ENCODE results near the gene MYLK.
"Not testable (repeated sequence)": the region's sequence is repeated elsewhere in the genome, so short reads cannot be mapped to it uniquely, and the experiment has no call there.

The MYLK gene

GRCh38 chr3:123739106-123739505, 145.0 kb downstream of the MYLK start:
- DNase-seq = no peak

GRCh38 chr3:123738522-123738921, 145.6 kb downstream of the MYLK start:
- DNase-seq = not testable (repeated sequence)

GRCh38 chr3:123737168-123737567, 147.0 kb downstream of the MYLK start:
- DNase-seq = no peak

- DNase-seq = no peak
These were observed 148.7 kb downstream of the MYLK start for GRCh38 chr3:123735456-123735855.

- DNase-seq = no peak
These were observed 149.6 kb downstream of the MYLK start for GRCh38 chr3:123734527-123734902.

- DNase-seq = no peak
These were observed 150.2 kb downstream of the MYLK start for GRCh38 chr3:123733805-123734526.

- DNase-seq = no peak
These were observed 150.8 kb downstream of the MYLK start for GRCh38 chr3:123733341-123733740.

- DNase-seq = no peak
These were observed 151.7 kb downstream of the MYLK start for GRCh38 chr3:123732447-123732846.

GRCh38 chr3:123730829-123731228, 153.3 kb downstream of the MYLK start:
- DNase-seq = no peak

GRCh38 chr3:123728991-123729390, 155.1 kb downstream of the MYLK start:
- DNase-seq = no peak

GRCh38 chr3:123728014-123728413, 156.1 kb downstream of the MYLK start:
- DNase-seq = no peak

GRCh38 chr3:123725652-123726400, 158.3 kb downstream of the MYLK start:
- no peak for DNase-seq

- DNase-seq = no peak
These were observed 159.8 kb downstream of the MYLK start for GRCh38 chr3:123724306-123724705.

GRCh38 chr3:123723522-123724168, 160.5 kb downstream of the MYLK start:
- peak in 1 of 2 donors; percentile 56 for DNase-seq

GRCh38 chr3:123723070-123723469, 161.1 kb downstream of the MYLK start:
- no peak for DNase-seq

- DNase-seq = no peak
These were observed 161.7 kb downstream of the MYLK start for GRCh38 chr3:123722456-123722855.

GRCh38 chr3:123722021-123722420, 162.1 kb downstream of the MYLK start:
- DNase-seq = no peak

- DNase-seq = not testable (repeated sequence)
These were observed 162.9 kb downstream of the MYLK start for GRCh38 chr3:123721095-123721689.

GRCh38 chr3:123720638-123721037, 163.5 kb downstream of the MYLK start:
- no peak for DNase-seq

- DNase-seq = no peak
These were observed 164.2 kb downstream of the MYLK start for GRCh38 chr3:123719862-123720453.

- peak; percentile 15 to 16 for DNase-seq
These were observed 164.9 kb downstream of the MYLK start for GRCh38 chr3:123719061-123719756.

- no peak for DNase-seq
These were observed 166.0 kb downstream of the MYLK start for GRCh38 chr3:123718108-123718507.

Data from bone marrow (tissue), 2 donors.